Measurements from ENCODE around the gene SH3BP5. TPM values are rescaled to one million over a fixed set of nuclear protein-coding genes. Genes with fewer than 3 reads are reported as not detected.

The SH3BP5 gene
- total and polyA plus RNA-seq, 12 donors: 6.7 to 22.4 (median 9.8) TPM

DNA sequence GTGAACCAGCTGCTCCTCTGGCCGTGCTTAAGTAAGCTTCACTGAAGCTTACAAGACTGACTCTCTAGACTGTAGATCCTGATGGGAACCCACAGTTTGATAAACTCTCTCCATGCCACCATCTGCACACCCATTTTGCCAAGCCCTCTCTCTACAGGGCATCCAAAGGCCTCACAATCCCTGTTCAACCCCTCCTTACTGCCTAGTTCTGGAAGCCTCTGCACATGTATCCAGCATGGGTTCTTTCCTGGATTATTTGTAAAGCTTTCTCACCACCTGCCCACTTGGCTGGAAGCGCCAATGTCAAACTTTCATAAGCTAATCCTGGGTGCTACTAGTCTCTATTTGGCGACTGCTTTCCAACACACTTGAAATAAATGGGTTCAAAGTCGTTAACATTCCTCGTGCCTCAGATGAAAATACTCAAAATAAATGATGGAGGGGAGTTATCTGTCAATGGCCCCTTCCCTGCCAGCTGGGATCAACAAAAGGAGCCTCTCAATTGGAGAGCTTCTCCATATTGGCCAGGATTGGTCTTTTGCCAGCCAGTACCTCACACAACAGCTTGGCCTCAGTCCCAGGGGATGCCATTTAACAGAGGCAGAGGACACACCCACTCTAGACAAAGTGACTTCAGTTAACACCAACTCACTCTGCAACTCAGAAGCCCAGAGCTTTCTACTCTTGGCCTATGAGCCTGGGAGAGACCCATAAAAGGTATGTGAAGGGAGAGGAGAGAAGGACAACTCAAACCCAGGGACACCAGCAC, 48.1 kb downstream of the SH3BP5 start:
- Histone ChIP-seq H3K36me3 (peaks cover 0 to 32% (median 0%) of the 10 kb centered on the region in 9 donors), H3K27me3 (no peaks in the 10 kb centered on the region), H3K4me3 (no peak overlapping the region), H3K4me1 (peaks cover 10 to 48% (median 20%) of the 10 kb centered on the region in 9 donors), H3K27ac (no peak overlapping the region), H3K9me3 (no peaks in the 10 kb centered on the region)
- intact Hi-C loops (cut with DNase I): no loop called here
- peak in 7 of 8 donors; percentile 10 to 79 (median 52) for ATAC-seq
- TF ChIP-seq, protein P1, sequence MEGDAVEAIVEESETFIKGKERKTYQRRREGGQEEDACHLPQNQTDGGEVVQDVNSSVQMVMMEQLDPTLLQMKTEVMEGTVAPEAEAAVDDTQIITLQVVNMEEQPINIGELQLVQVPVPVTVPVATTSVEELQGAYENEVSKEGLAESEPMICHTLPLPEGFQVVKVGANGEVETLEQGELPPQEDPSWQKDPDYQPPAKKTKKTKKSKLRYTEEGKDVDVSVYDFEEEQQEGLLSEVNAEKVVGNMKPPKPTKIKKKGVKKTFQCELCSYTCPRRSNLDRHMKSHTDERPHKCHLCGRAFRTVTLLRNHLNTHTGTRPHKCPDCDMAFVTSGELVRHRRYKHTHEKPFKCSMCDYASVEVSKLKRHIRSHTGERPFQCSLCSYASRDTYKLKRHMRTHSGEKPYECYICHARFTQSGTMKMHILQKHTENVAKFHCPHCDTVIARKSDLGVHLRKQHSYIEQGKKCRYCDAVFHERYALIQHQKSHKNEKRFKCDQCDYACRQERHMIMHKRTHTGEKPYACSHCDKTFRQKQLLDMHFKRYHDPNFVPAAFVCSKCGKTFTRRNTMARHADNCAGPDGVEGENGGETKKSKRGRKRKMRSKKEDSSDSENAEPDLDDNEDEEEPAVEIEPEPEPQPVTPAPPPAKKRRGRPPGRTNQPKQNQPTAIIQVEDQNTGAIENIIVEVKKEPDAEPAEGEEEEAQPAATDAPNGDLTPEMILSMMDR (IDR thresholded peaks at IDR 0.05): no peak
- 66 to 72% methylated on average over 5 of the region's 5 CpGs for WGBS, 2 donors
- peak in 1 of 2 donors; percentile 64 for DNase-seq

DNA sequence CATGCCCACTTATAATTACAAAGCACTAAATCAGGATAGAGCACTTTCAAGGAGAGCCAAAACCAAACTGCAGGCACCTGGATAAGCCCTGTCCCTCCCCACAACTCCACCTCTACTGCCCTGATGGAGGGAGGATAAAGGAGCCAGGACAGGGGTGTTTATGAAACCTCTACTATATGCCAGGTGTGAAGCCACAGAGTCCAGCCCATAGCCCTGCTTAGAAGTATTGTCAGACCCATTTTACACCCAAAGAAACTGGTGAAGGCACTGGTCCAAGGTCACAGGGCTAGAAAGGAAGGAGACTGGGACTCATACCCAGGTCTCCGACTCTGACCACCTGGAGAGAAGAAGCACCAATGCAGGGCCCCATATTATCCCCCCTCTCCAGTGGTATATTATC, 48.7 kb downstream of the SH3BP5 start:
- TF ChIP-seq, protein P1 (IDR thresholded peaks at IDR 0.05): no peak
- H3K36me3 ChIP-seq: peaks cover 0 to 32% (median 0%) of the 10 kb centered on the region in 9 donors
- DNase-seq (no peak), ATAC-seq (no peak)
- intact Hi-C loops (cut with DNase I): no loop called here
- H3K27me3 ChIP-seq: no peaks in the 10 kb centered on the region
- H3K27ac ChIP-seq: no peak overlapping the region
- no peaks in the 10 kb centered on the region for H3K9me3 ChIP-seq
- H3K4me3 ChIP-seq: no peak overlapping the region
- WGBS, 2 donors: 72 to 76% methylated on average over 1 of the region's 1 CpG
- peaks cover 10 to 42% (median 20%) of the 10 kb centered on the region in 9 donors for H3K4me1 ChIP-seq

DNA sequence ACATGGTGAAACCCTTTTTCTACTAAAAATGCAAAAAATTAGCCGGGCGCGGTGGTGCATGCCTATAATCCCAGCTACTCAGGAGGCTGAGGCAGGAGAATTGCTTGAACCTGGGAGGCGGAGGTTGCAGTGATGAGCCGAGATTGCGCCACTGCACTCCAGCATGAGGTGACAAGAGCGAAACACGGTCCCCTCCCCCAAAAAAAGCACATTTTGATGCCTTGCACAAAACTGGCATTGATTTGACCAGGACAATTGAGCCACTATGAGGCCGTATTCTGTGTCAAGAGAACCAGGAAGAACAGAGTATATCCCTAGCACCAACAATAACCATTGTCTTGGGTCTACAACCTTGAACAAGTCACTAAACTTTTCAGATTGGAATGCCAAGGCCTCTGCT, 50.6 kb downstream of the SH3BP5 start:
- DNase-seq: no peak
- no peak for ATAC-seq
- intact Hi-C loops (cut with DNase I): no loop called here

DNA sequence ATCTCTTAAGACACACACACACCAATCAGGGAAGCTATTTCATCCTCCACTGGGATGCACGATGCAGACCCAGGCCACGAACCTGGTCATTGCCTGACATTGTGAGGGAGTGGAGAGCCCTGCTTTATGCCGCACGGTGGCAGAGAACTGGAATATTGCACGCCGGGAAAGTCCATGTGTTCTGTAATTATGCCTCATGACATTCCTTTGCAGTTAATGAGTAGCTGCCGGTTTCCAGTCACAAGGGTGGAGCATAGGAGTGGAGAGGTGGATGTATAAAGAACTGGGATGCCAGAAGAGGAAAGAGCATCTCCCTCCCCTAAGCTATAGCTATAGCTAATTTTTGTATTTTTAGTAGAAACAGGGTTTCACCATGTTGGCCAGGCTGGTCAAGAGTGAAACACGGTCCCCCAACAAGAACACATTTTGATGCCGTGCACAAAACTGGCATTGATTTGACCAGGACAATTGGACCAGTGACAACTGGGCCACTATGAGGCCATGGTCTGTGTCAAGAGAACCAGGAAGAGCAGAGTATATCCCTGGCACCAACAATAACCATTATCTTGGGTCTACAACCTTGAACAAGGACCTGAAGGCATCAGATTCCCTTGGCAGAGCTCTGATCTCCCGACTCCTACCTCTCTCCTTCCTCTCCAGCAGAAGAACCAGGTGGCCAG, 51.4 kb downstream of the SH3BP5 start:
- Histone ChIP-seq H3K36me3 (peaks cover 0 to 19% (median 0%) of the 10 kb centered on the region in 9 donors), H3K27ac (no peak overlapping the region), H3K4me1 (peaks cover 0 to 30% (median 10%) of the 10 kb centered on the region in 9 donors), H3K4me3 (no peak overlapping the region), H3K27me3 (no peaks in the 10 kb centered on the region), H3K9me3 (no peaks in the 10 kb centered on the region)
- intact Hi-C loops (cut with DNase I): no loop called here
- 94 to 96% methylated on average over 10 of the region's 10 CpGs for WGBS, 2 donors
- ATAC-seq (no peak), DNase-seq (no peak)
- TF ChIP-seq, protein P1 (IDR thresholded peaks at IDR 0.05): no peak

More for the DNA sequence above, 50.6 kb downstream of the SH3BP5 start:
- H3K9me3 ChIP-seq: no peaks in the 10 kb centered on the region
- H3K27me3 ChIP-seq: no peaks in the 10 kb centered on the region
- H3K4me3 ChIP-seq: no peak overlapping the region
- H3K36me3 ChIP-seq: peaks cover 0 to 27% (median 0%) of the 10 kb centered on the region in 9 donors
- TF ChIP-seq, protein P1 (IDR thresholded peaks at IDR 0.05): no peak
- H3K4me1 ChIP-seq: peaks cover 0 to 28% (median 10%) of the 10 kb centered on the region in 9 donors
- no peak overlapping the region for H3K27ac ChIP-seq
- WGBS, 2 donors: 93 to 96% methylated on average over 9 of the region's 9 CpGs
